OCI-LY1 (cell line): ENCODE results near the gene AATK.

Source experiments
- CTCF ChIP-seq: fragments of 200-600 bp; sonication (generic), shearing (Covaris generic); IDR thresholded peaks from 2 replicates; pipeline ENCODE4 v1.5.1; 2017; ENCODE audit warnings: mild to moderate bottlenecking, antibody characterized with exemption, low read length, moderate library complexity, mixed read lengths
- EZH2 ChIP-seq: fragments of 200-600 bp; sonication (generic), shearing (Covaris generic); IDR thresholded peaks from 2 replicates; pipeline ENCODE4 v1.8.0; 2017; ENCODE audit warnings: borderline replicate concordance, mixed run types, mild to moderate bottlenecking, antibody characterized with exemption, low read length, moderate library complexity, mixed read lengths

GRCh38 chr17:81209141-81209540, 43.1 kb upstream of the AATK start:
- TF ChIP-seq CTCF (no peak), EZH2 (no peak)
